ENCODE data around the gene MADD.

MADD gene

GRCh38 chr11:47253660-47254059 lies 16.3 kb upstream of the MADD start:
- no peak for DNase-seq

- DNase-seq: no peak
Observed at GRCh38 chr11:47254386-47254785, 15.5 kb upstream of the MADD start.

GRCh38 chr11:47256374-47256773 lies 13.6 kb upstream of the MADD start:
- no peak for DNase-seq

DNA sequence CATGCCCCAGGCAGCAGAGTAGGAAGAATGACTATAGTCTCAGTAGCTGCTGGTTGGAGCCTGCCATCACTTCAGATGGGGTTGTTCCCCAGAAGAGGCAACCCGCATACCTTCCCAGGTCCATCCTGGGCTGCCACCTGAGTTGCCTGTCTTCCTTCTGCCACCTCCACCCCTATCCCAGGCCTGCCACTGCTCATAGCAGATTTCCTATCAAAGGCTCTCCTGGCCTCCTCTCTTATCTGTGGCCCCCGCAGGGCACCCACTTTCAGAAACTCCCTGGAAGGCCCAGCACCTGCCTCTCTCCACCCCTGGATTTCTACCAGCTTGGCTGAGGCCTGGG lies 12.8 kb upstream of the MADD start:
- no peak for DNase-seq

- DNase-seq: no peak
Observed at GRCh38 chr11:47257517-47258316, 12.2 kb upstream of the MADD start, which contains the start of gene NR1H3. Gene NR1H3, plus strand, starts transcription at chr11:47257996. Its CDS starts 1,221 bp downstream, at chr11:47259217.

DNA sequence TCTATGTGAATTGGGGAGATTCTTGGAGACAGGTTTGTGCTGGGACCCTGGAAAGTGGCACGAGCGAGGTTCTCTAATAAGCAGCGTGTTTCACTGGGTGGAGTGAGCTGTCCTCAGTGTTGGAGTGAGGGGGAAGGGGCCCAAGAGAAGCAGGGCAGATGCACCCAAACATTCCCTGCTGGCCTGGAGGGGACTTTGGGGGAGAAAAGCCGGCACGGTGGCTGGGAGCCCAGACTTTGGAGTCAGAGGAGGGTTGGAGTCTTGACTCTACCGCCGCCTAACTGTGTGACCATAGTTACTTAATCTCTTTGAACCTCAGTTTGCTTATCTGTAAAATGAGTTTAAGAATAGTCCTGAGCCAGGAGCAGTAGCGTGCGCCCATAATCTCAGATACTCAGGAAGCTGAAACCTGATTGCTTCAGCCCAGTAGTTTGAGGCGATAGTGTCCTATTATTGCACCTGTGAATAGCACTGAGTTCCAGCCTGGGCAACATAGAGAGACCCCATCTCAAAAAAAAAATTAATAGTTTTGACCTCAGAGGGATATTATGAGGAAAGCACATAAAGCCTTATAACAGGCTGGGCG lies 11.5 kb upstream of the MADD start:
- no peak for DNase-seq

GRCh38 chr11:47259232-47259977 lies 10.5 kb upstream of the MADD start:
- DNase-seq: no peak

GRCh38 chr11:47260366-47260765 lies 9.6 kb upstream of the MADD start:
- no peak for DNase-seq

GRCh38 chr11:47261291-47261800 lies 8.6 kb upstream of the MADD start:
- no peak for DNase-seq

DNA sequence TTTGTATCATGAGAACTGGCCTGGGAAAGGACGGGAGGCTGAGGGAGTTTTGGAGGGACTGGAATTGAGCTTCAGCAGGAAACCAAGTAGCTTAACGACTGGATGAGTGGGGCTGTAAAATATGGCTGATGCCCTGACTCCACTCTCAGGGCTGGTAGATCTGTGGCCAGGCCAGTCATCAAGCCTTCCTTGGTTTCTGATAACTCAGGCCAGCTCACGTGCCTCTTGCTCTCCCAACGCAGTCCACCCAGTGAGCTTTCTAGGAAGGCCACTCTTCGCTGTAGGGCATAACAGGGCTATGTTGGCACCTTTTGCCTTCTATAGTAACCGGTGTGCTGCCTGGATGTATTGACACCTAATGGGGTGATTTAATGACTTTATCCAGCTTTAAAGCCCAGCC lies 5.8 kb upstream of the MADD start:
- DNase-seq: no peak

DNA sequence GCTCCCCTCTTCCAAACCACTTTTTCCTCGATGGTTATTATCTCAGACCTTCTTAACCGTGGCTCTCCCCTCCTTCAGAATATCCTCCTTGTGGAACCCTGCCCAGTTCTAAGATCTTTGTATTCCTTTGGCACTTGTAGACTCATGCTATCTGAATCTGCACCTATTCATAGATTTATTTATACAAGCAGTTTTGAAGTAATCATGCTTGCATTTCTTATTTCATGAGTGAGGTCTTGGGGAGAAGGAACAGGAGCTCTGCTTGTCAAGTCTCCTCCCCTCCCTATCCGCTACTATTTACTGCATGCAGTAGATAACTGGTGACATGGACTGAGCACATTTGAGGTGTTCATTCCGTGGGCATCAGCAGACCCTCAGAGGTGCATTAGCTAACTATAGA lies 5.4 kb upstream of the MADD start:
- no peak for DNase-seq

DNA sequence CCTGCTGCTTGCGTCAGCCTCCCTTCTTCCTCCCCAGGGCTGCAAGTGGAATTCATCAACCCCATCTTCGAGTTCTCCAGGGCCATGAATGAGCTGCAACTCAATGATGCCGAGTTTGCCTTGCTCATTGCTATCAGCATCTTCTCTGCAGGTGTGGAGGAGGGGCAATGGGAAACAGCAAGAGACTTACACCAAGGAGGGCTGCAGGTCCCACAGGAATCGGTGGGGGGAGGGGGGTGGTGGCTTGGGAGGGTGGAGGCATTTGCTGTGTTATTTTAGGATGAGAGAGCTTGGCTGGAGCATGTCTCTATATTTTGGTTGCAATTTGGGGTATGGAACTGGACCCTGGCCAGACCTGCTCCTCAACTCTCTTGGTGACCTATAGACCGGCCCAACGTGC lies 2.1 kb upstream of the MADD start:
- DNase-seq: no peak

DNA sequence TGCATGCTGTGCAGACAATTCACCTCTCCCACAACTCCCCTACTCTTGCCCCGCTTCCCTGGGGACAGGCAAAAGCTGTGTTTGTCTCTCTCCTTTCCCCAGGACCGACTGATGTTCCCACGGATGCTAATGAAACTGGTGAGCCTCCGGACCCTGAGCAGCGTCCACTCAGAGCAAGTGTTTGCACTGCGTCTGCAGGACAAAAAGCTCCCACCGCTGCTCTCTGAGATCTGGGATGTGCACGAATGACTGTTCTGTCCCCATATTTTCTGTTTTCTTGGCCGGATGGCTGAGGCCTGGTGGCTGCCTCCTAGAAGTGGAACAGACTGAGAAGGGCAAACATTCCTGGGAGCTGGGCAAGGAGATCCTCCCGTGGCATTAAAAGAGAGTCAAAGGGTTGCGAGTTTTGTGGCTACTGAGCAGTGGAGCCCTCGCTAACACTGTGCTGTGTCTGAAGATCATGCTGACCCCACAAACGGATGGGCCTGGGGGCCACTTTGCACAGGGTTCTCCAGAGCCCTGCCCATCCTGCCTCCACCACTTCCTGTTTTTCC lies 1.4 kb upstream of the MADD start:
- DNase-seq: no peak

DNA sequence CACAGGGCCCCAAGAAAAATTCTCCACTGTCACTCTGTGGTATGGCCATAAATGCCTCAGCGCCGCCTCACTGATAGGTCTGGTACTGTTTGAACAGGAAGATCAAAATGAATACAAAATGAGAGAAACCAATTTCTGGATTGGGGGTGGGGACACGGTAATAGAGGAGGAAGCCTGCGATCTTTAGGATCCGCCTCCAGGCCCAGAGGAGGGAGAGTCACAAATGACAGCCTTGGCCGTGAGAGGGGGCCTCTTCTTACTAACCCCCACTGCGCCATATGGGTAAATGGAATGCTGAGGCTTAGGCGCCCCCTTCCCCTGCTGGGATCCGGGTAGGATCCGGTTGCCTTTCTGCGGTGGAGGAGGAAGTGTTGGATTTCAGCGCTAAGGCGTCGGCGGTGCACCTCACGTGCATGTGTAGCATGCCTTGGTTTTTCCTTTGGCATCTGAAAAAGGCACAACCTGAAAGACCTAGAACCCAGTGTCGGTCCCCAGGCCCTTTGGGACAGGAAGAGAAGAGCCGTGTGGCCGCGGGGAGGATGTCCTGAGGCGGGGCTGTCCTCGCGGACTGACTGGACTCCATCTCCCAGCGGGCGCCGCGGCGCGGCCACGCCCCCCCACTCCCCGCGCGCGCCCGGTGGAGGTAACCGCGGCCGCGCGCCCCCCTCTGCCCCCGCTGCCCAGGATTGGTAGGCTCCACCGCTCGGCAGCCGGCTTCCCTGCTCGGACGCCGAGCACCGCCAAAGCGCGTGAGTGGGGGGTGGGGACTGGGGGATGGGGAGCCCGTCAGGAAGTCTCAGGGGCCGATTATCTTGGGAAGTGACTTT lies 718 bp upstream of the MADD start:
- peak; percentile 75 for DNase-seq

- DNase-seq: peak; percentile 4
Observed at GRCh38 chr11:47270331-47271271, 668 bp downstream of the MADD start.

DNA sequence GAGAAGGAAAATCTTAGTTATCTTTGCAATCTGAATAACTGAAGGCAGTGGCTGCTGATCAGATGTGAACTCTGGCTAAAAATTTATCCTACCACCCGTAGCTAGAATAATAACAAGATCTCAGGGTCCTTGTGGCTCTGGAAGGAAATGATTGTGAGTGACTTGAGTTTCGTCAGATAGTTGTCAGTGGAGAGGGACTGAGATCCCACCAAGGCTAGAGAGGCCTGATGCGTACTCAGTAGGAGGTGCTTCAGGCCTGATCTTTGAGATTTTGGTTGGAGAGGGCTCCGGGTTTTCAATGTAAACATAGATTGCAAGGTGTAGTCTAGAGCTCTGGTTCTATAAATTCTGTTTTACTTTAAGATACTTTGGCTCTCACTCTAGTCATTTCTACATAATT lies 1.4 kb downstream of the MADD start:
- DNase-seq: no peak

DNA sequence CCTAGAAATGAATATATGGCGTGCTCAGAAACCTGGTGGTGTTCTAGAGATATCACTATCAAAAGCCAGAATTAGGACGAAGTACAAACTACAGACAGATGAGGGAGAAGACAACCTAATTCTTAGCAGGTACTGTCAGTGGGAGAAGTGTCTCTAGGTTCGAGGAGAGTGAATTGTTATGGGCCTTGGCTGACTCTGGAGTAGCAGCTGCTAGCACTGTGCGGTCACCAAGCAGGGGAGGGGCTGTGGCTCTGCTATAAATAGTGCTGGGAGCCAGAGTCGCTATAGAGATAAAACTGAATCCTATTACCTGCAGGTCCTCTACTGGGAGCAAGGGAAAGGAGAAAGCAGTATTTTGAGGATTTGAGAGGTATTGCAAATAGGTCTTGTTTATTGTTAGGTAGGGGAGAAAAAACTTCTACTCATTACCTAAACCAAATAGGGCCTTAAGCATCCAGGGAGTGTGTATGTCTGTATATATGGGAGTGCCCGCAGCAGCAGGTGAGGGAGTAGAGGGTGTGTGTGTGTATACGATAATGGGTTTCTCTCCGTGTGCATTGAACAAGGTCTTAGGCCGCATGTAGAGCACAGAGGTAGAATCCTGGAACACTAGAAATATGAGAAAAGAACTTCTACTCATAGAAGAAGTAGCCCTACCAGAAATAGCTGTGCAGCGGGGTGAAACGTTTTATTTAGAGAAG lies 2.2 kb downstream of the MADD start:
- no peak for DNase-seq

DNA sequence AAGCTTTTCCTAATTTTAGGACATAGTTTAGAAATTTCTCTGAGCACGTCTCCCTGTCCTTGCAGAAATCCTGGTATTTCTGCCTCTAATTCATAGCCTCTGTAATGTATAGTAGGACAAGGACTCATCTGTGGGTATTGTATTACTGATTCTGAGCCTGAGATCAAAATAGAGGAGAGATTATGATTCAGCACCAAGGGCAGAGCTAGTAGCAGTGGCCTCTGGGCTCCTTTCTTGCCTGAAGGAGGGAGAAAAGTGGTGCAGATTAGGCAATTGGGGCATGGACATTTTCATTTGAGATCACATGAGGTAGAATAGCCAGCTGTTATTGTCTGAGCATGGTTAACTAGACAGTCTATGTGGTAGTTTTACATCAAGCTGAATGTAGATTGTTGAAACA lies 2.8 kb downstream of the MADD start:
- DNase-seq: no peak

GRCh38 chr11:47274495-47275235 lies 4.7 kb downstream of the MADD start:
- no peak for DNase-seq

DNA sequence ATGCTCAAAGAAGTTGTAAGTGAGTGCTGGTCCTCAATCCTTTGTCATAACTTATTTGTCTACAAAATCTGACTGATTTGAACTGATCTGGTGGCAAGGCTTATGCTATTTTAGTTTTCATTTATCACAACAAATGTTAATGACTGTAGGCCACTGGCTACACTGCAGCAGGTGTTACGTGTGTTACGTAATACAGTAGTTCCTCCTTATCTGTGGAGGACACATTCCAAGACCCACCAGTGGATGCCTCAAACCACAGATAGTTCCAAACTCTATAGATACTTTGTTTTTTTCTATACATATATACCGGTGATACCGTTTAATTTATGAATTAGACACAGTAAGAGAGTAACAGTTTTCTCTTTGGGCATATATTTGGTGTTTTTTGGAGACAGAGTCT lies 7.0 kb downstream of the MADD start:
- no peak for DNase-seq
